C1 segment of cervical spinal cord (tissue), 14 donors: ENCODE measurements around the gene APOBEC3G.
"Not testable (repeated sequence)": the region's sequence is repeated elsewhere in the genome, so short reads cannot be mapped to it uniquely, and the experiment has no call there.

Source experiments
- DNase-seq, 14 donors: peaks; one replicate each; lab custom pipeline; 2025; lab: John Stamatoyannopoulos, UW

APOBEC3G gene

DNA sequence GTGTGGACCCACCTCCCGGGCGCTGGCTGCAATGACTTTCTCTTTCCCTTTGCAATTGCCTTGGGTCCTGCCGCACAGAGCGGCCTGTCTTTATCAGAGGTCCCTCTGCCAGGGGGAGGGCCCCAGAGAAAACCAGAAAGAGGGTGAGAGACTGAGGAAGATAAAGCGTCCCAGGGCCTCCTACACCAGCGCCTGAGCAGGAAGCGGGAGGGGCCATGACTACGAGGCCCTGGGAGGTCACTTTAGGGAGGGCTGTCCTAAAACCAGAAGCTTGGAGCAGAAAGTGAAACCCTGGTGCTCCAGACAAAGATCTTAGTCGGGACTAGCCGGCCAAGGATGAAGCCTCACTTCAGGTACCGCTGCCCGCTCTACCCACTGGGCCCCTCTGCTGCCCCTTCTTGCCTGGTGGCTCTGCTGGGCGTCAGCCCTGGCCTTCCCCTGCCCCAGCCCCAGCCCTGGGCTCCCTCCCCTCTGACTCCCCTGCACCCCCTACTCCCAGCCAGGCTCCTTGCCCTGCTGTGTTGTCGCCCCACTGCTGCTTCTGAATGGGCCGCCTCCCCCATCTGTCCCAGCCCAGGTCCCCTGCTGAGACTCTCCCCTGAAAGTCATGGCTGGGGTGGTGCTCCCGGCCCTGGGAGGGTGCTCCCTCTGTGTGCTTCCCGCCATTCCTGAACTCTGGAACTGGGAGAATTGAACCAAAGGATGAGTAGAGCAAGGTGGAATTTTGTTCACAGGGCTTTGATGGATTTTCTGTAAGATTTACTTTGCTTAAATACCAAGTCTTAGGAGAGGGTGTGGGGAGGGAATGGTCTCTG lies at the start of gene APOBEC3G:
Gene APOBEC3G (plus strand): TSS at position 250 of the 815 bp plus-strand sequence. CDS start 87 bp downstream, at position 337.
- DNase-seq = peak in 4 of 14 donors; percentile 13 to 37 (median 26)

DNA sequence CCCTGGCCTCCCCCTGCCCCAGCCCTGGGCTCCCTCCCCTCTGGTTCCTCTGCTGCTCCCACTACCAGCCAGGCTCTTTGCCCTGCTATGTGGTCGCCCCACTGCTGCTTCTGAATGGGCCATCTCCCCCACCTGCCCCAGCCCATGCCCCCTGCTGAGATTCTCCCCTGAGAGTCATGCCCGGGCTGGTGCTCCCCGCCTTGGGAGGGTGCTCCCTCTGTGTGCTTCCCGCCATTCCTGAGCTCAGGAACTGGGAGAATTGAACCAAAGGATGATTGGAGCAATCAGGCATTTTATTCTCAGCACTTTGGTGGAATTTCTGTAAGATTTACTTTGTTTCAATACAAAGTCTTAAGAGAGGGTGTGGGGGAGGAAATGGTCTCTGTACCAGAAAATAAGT lies 49.4 kb upstream of the APOBEC3G start:
- DNase-seq = no peak

DNA sequence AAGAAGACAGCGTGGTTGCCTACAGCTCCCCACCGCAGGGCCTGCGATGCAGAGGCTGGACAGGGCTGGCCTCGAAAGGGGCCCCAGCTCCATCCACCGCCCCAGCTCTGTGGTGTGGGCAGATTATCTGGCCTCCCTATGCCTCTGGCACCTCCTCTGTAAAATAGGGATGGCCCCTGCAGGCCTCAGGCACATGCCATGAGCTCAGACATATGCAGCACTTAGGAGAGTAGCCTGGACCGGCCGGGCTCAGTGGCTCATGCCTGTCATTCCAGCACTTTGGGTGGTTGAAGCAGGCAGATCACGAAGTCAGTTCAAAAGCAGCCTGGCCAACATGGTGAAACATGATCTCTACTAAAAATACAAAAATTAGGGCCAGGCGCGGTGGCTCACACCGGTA lies 48.8 kb upstream of the APOBEC3G start:
- no peak for DNase-seq

DNA sequence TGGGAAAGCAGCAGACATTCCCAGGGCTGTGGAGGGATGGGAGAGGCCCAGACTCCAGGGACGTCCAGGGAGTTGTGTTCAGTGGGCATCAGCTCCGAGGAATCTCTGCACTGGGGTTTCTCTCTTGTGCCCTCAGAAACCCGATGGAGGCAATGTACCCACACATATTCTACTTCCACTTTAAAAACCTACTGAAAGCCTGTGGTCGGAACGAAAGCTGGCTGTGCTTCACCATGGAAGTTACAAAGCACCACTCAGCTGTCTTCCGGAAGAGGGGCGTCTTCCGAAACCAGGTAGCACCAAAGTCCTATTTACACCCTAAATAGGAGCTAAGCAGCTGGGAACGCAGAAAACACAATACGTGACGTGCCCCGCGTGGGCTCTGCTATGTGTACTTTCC lies 47.8 kb upstream of the APOBEC3G start:
- DNase-seq = no peak

DNA sequence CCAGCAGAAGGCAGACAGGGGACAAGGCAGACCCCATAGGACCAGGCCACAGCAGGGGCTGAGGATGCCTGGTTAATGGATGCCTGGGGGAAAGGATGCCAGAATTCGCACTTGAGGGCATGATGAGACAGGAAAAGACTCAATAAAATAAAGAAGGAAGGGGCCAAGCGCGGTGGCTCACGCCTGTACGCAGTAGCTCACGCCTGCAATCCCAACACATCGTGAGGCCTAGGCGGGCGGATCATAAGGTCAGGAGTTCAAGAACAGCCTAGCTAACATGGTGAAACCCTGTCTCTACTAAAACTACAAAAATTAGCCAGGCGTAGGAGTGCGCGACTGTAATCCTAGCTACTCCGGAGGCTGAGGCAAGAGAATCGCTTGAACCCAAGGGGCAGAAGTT lies 46.4 kb upstream of the APOBEC3G start:
- DNase-seq = no peak

DNA sequence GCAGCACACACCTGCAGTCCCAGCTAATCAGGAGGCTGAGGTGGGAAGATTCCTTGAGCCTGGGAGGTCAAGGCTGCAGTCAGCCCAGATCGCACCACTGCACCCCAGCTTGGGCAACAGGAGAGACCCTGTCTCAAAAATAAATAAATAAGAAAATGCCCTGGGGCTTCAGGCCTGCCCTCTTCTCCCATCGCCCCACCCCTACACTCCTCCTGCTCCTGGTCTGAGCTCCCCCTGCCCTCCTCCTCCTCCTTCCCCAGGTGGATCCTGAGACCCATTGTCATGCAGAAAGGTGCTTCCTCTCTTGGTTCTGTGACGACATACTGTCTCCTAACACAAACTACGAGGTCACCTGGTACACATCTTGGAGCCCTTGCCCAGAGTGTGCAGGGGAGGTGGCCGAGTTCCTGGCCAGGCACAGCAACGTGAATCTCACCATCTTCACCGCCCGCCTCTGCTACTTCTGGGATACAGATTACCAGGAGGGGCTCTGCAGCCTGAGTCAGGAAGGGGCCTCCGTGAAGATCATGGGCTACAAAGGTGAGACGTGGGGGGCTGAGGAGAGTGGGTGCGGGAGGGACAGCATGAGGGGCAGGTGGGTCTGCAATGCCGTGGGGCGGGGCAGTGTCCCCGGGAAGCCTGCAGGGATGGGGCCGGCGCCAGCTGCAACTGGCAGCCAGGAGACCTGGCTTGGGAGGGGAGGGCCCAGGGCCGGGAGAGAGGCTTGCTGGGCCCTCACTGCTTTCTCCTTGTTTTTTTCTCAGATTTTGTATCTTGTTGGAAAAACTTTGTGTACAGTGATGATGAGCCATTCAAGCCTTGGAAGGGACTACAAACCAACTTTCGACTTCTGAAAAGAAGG lies 45.4 kb upstream of the APOBEC3G start:
- not testable (repeated sequence) for DNase-seq

DNA sequence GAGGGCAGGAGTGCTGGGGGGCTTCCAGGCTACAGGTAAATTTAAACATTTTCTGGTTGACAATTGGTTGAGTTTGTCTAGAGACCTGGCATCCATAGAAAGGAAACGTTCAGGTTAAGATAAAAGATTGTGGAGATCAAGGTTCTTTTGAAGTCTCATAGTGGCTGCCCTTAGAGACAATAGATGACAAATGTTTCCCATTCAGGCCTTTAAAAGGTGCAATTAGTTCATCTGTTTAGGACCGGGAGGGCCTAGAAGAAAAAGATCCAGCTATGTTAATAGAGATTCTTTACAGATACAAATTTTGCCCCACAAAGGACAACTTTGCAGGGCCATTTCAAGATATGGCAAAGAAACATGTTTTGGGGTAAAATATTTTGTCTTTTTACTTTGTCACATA lies 40.0 kb upstream of the APOBEC3G start:
- not testable (repeated sequence) for DNase-seq

DNA sequence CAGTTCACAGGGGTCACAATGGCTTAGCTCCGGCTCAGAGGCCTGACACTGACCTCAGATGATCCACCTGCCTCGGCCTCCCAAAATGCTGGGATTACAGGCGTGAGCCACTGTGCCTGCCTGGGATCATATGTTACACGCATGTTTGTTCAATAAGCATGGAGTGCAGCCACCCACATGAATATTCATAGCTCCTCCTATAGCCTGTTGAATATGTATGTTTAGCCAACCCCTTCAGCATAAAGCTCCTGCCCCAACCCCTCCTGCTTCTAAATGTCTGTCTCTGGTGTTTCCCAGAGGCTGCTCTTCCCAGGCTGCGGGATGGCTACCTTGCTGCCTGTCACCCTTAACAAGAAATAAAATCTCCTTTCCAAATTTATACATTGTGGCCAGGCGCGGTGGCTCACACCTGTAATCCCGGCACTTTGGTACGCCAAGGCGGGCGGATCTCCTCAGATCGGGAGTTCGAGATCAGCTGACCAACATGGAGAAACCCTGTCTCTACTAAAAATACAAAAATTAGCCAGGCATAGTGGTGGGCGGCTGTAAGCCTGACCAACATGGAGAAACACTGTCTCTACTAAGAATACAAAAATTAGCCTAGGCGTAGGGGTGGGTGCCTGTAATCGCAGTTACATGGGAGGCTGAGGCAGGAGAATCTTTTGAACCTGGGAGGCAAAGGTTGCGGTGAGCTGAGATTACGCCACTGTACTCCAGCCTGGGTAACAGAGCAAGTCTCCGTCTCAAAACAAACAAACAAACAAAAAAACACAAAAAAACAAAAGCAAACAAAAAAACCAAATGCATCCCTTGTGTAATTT lies 37.6 kb upstream of the APOBEC3G start:
- DNase-seq = no peak

DNA sequence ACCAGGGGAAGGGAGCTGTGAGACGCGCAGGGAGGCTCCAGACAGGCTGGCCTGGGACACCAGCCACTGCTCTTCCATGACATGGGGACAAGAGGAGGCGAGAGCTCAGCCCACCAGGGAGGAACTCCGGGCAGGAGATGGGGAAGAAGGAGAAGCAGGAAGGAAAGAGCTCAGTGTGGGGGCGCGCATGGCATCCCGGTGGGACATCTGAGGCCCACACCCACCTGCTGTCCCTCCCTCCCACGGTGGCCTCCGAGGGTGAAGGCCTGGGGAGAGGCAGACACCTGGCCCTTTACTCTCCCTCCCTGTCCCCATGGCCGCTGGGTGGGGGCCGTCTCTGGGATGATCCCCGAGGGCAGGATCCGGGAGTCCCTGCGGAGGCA lies 36.9 kb upstream of the APOBEC3G start:
- not testable (repeated sequence) for DNase-seq

DNA sequence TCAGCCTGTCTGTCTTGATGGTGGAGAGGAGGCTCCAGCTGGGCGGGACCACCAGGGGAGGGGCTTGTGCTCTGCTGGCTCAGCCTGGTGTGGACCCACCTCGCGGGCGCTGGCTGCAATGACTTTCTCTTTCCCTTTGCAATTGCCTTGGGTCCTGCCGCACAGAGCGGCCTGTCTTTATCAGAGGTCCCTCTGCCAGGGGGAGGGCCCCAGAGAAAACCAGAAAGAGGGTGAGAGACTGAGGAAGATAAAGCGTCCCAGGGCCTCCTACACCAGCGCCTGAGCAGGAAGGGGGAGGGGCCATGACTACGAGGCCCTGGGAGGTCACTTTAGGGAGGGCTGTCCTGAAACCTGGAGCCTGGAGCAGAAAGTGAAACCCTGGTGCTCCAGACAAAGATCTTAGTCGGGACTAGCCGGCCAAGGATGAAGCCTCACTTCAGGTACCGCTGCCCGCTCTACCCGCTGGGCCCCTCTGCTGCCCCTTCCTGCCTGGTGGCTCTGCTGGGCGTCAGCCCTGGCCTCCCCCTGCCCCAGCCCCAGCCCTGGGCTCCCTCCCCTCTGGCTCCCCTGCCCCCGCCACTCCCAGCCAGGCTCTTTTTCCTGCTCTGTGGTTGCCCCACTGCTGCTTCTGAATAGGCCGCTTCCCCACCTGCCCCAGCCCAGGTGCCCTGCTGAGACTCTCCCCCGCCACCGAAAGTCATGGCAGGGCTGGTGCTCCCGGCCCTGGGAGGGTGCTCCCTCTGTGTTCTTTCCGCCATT lies 36.4 kb upstream of the APOBEC3G start, which contains the start of gene APOBEC3F:
Gene APOBEC3F (plus strand): TSS at position 327 of the 759 bp plus-strand sequence. CDS start 97 bp downstream, at position 424.
- DNase-seq = peak in 3 of 14 donors; percentile 7 to 57 (median 17)

DNA sequence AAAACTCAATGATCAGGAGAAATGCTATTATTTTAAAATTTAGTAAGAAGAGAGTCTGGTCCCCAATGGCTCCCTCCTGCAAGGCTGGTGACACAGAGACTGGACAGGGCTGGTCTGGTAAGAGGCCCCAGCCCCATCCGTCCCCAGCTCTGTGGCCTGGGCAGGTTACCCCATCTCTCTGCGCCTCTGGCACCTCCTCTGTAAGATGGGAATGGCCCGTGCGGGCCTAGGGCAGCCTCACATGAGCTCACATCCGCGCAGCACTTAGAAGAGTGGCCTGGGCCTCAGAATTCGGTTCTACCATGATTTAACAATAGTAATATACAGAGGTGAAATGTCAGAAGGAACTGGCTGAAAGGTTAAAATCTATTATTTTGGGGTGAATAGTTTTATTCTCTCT lies 35.2 kb upstream of the APOBEC3G start:
- DNase-seq = no peak

DNA sequence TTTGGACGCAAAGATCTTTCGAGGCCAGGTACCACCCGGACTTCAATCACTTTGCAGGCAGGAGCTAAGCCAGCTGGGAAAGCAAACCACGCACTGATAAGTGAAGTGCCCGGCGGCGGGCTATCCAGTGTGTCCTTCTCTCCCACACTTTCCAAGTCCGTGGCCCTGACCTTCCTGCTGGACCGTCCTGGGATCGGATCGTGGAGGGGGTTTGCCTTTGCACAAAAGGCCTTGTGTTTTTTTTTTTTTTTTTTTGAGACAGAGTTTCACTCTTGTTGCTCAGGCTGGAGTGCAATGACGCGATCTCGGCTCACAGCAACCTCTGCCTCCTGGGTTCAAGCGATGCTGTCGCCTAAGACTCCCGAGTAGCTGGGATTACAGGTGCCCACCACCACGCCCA lies 34.0 kb upstream of the APOBEC3G start:
- DNase-seq = not testable (repeated sequence)

DNA sequence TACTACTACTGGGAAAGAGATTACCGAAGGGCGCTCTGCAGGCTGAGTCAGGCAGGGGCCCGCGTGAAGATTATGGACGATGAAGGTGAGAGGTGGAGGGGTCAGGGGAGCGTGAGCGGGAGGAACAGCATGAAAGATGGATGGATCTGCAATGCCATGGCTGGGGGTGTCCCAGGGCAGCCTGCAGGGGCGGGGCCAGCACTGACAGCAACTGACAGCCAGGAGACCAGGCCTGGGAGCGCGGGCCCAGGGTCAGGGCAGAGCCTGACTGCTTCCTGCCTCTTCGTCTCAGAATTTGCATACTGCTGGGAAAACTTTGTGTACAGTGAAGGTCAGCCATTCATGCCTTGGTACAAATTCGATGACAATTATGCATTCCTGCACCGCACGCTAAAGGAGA lies 31.9 kb upstream of the APOBEC3G start:
- not testable (repeated sequence) for DNase-seq

DNA sequence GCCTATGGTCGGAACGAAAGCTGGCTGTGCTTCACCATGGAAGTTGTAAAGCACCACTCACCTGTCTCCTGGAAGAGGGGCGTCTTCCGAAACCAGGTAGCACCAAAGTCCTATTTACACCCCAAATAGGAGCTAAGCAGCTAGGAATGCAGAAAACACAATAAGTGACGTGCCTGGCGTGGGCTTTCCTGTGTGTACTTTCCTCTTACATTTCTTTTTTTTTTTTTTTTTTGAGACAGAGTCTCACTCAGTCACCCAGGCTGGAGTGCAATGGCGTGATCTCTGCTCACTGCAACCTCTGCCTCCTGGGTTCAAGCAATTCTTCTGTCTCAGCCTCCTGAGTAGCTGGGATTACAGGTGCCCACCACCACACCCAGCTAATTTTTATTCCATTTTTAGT lies 27.6 kb upstream of the APOBEC3G start:
- DNase-seq = not testable (repeated sequence)

DNA sequence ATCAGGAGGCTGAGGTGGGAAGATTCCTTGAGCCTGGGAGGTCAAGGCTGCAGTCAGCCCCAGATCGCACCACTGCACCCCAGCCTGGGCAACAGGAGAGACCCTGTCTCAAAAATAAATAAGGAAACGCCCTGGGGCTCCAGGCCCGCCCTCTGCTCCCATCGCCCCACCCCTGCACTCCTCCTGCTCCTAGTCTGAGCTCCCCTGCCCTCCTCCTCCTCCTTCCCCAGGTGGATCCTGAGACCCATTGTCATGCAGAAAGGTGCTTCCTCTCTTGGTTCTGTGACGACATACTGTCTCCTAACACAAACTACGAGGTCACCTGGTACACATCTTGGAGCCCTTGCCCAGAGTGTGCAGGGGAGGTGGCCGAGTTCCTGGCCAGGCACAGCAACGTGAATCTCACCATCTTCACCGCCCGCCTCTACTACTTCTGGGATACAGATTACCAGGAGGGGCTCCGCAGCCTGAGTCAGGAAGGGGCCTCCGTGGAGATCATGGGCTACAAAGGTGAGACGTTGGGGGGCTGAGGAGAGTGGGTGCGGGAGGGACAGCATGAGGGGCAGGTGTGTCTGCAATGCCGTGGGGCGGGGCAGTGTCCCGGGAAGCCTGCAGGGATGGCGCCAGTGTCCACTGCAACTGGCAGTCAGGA lies 25.1 kb upstream of the APOBEC3G start:
- not testable (repeated sequence) for DNase-seq

DNA sequence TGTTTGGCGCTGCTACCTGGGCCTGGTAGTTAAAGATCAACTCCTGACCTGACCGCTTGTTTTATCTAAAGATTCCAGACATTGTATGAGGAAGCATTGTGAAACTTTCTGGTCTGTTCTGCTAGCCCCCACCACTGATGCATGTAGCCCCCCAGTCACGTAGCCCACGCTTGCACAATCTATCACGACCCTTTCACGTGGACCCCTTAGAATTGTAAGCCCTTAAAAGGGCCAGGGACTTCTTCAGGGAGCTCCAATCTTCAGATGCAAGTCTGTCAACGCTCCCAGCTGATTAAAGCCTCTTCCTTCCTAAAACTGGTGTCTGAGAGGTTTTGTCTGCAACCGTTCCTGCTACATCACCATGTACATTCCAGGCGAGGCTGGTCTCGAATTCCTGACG lies 21.4 kb upstream of the APOBEC3G start:
- no peak for DNase-seq

DNA sequence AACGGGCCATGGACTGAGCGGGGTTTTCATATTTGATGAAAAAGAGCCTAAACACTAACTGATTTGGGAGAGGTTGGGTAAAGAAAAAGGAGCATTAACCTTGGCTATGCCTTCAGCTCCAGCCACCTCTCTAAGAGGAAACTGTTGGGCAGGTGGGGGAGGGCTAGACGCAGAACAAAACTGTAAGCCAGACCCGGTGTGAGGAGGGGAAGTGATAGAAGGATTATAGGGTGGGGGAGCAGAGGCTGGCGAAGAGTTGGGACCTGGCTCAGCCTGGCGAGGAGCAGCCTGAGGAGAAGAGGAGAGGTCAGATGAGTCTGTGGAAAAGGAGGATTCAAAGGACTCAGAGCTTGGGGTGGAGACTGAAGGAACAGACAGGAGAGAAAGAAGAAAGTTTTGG lies 15.8 kb upstream of the APOBEC3G start:
- DNase-seq = not testable (repeated sequence)

DNA sequence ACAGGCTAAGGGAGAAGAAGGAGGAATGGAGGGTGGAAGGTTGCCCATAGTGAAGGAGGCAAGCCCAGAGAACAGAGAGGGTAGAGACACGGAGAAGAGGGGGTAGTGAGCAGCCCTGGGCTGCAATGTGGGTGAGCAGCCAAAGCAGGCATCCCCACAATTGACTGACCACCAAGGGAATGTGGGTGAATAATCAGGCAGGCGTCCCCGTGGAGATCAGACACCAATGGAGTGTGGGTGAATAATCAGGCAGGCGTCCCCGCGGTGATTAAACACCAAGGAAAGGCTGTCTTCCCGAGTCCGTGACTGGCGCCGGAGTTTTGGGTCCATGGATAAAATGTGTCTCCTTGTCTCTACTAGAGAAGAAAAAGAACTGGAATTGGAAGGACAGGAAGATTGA lies 15.1 kb upstream of the APOBEC3G start:
- DNase-seq = not testable (repeated sequence)

DNA sequence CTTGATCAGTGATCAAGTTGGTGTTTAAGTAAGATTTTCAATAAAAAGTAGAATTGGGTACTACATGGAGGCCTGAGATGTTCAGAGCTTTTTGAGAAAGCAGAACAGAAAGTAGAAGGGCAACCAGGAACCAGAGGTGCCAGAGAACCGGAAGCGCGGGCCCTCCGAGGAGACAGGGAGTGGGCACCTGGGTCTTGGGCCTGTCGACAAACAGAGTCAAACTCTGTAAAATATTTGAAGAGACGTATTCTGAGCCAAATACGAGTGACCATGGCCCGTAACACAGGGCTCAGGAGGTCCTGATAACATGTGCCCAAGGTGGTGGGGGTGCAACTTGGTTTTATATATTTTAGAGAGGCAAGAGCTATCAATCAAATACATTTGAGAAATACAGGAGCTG lies 13.2 kb upstream of the APOBEC3G start:
- not testable (repeated sequence) for DNase-seq
